Measurements from ENCODE around the gene AP2A1. TPM values are rescaled to one million over a fixed set of nuclear protein-coding genes. Genes with fewer than 3 reads are reported as not detected.

Gene AP2A1
- total RNA-seq, 1 experiment from 2014 or later = 119 TPM

- TF ChIP-seq ZNF396 (CRISPR knock-in tag; IDR thresholded peaks at IDR 0.05; ENCODE audit: borderline replicate concordance) (no peak), TP53 (CRISPR knock-in tag; IDR thresholded peaks at IDR 0.05) (no peak), HMGA2 (CRISPR knock-in tag; IDR thresholded peaks at IDR 0.05) (no peak), E2F4 (CRISPR knock-in tag; IDR thresholded peaks at IDR 0.05; ENCODE audit: borderline replicate concordance, low read depth) (no peak), USF2 (CRISPR knock-in tag; IDR thresholded peaks at IDR 0.05) (no peak), FOXK1 (CRISPR knock-in tag; IDR thresholded peaks at IDR 0.05) (no peak), IRF1 (CRISPR knock-in tag; IDR thresholded peaks at IDR 0.05) (no peak), AR (CRISPR knock-in tag; IDR thresholded peaks at IDR 0.05) (no peak), ESRRA (CRISPR knock-in tag; IDR thresholded peaks at IDR 0.05; ENCODE audit: borderline replicate concordance) (no peak), ZNF263 (CRISPR knock-in tag; IDR thresholded peaks at IDR 0.05; ENCODE audit: low read depth) (no peak), JAZF1 (CRISPR knock-in tag; IDR thresholded peaks at IDR 0.05) (no peak), MAX (CRISPR knock-in tag; IDR thresholded peaks at IDR 0.05) (no peak)
These were observed 31.8 kb downstream of the AP2A1 start (continued) for GRCh38 chr19:49798574-49798973.

- POLR2A ChIA-PET = no interaction called here
- DNase-seq (ENCODE audit: low spot score) = no peak
- Mint-ChIP-seq H3K9me3 (no peaks in the 10 kb centered on the region), H3K27me3 (ENCODE audit: low read depth) (no peaks in the 10 kb centered on the region), H3K27ac (no peak overlapping the region), H3K4me3 (no peak overlapping the region), H3K36me3 (peaks cover 36% of the 10 kb centered on the region), H3K4me1 (peaks cover 15% of the 10 kb centered on the region)
- TF ChIP-seq NR1H2 (CRISPR knock-in tag; IDR thresholded peaks at IDR 0.05) (no peak), ZNF232 (CRISPR knock-in tag; IDR thresholded peaks at IDR 0.05) (no peak), MYBL2 (CRISPR knock-in tag; IDR thresholded peaks at IDR 0.05) (no peak), NR2C2 (CRISPR knock-in tag; IDR thresholded peaks at IDR 0.05) (no peak), E2F4 (CRISPR knock-in tag; IDR thresholded peaks at IDR 0.05; ENCODE audit: borderline replicate concordance, low read depth) (no peak), CREM (CRISPR knock-in tag; IDR thresholded peaks at IDR 0.05) (no peak), CDX4 (CRISPR knock-in tag; IDR thresholded peaks at IDR 0.05; ENCODE audit: borderline replicate concordance) (no peak), ZNF121 (CRISPR knock-in tag; IDR thresholded peaks at IDR 0.05) (no peak), ATF1 (CRISPR knock-in tag; IDR thresholded peaks at IDR 0.05) (no peak), E2F5 (CRISPR knock-in tag; IDR thresholded peaks at IDR 0.05) (no peak), NFATC4 (CRISPR knock-in tag; IDR thresholded peaks at IDR 0.05) (no peak), ZNF219 (CRISPR knock-in tag; IDR thresholded peaks at IDR 0.05; ENCODE audit: borderline replicate concordance) (no peak), SOX15 (CRISPR knock-in tag; IDR thresholded peaks at IDR 0.05) (no peak)
- no peak for ATAC-seq
- CTCF ChIA-PET = interaction anchor here (0.5 to 1.5 kb wide), 2 partner anchors 11 to 48 kb away, joined by 3 read pairs; no protein-coding TSS in a partner anchor
These were observed 32.5 kb downstream of the AP2A1 start for GRCh38 chr19:49799271-49799797.
